Vagina (tissue), 2 donors: ENCODE data around the gene RFTN1.

Source experiments
- CTCF ChIP-seq, 3 experiments: fragments of 450-650 bp in 2 of 3; fragments of 200-600 bp in 1 of 3; sonication (generic) in 1 of 3; IDR thresholded peaks; one replicate each; pipeline ENCODE4 v1.5.1; 2017 to 2019; ENCODE audit warnings: antibody characterized with exemption in 3 of 3, mild to moderate bottlenecking in 2 of 3, moderate library complexity in 2 of 3
- POLR2A ChIP-seq, 2 donors: fragments of 450-650 bp; IDR thresholded peaks; one replicate each; pipeline ENCODE4 v1.6.1; 2017; ENCODE audit warnings: antibody characterized with exemption in 2 of 2, mild to moderate bottlenecking in 2 of 2, moderate library complexity in 2 of 2
- POLR2AphosphoS5 ChIP-seq, 2 donors: sonication (generic); formaldehyde crosslinking; IDR thresholded peaks; one replicate each; pipeline ENCODE4 v1.9.0; 2017; ENCODE audit warnings: antibody characterized with exemption in 2 of 2, mild to moderate bottlenecking in 2 of 2, low read depth in 1 of 2; ENCODE audit not compliant: insufficient read depth in 1 of 2

GRCh38 chr3:16487511-16488175 lies 25.9 kb downstream of the RFTN1 start:
- TF ChIP-seq POLR2AphosphoS5 (IDR thresholded peaks at IDR 0.05; ENCODE audit: insufficient read depth in 1 of 2, low read depth in 1 of 2) (no peak), CTCF (IDR thresholded peaks at IDR 0.05) (no peak), POLR2A (IDR thresholded peaks at IDR 0.05) (no peak)
